DLD1 (cell line): ENCODE results near the gene ITGB2.

ENCODE experiments used
- in situ Hi-C: cut with HindIII; loops from 2 replicates; pipeline ENCODE4 v1.10.0; 2017; ENCODE audit warnings: low sequenced_read_pairs

Gene ITGB2

DNA sequence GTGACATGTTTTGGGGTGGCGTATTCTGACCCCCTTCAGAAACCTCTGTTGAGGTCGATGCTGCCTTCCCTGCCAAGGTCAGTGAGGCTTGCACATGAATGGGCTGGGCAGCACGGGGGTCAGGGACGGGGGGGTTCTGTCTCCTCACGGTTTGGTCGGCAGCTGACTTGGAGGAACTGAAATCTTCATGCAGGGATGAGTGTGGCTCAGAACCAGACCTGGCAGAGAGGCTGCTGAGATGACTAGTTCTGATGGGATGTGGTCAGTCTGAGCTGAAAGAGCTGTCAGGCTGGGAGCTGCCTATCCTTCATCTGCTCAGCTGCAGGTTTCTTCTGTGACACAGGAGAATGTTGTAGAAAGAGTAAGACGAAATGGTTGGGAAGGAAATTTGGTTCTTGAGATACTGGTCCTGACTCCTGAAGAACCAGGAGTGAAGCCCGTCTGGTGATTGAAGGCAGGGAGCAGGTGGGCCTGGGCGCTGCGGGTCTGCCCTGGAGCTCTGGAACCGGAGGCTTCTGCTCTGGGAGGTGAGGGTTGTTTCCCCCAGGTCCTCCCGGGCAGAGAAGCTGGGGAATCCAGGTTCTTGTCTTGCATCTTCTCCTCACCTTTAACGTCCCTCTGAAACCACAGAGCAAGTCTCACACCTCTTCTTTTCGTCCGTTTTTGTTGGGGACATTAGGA lies 22.4 kb upstream of the ITGB2 start:
- in situ Hi-C loops: loop anchor here (10.0 kb wide), 1 partner anchor 182 kb away; no protein-coding TSS in a partner anchor

GRCh38 chr21:44942566-44942965 lies 21.9 kb upstream of the ITGB2 start:
- in situ Hi-C loops: loop anchor here (10.0 kb wide), 1 partner anchor 182 kb away; no protein-coding TSS in a partner anchor

DNA sequence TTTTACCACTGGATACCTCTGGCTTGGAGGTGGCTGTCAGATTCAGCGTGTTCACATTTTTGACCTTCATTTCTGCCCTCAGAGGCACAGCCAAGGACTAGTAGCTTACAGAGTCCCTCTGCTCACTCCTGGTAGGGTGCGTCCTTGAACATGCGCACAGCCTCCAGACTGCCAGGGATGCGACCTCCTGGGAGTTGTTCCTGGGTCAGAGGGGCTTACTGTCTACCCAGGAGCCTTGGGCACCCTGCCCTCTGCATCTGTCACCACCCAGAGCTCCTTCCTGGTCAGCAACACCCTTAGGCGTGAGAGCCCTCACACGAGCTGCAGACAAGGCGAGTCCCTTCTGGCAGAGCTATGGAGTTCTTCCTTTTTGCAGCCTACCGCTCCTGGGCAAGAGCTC lies 20.9 kb upstream of the ITGB2 start:
- in situ Hi-C loops: loop anchor here (10.0 kb wide), 1 partner anchor 183 kb away; no protein-coding TSS in a partner anchor

- in situ Hi-C loops: loop anchor here (10.0 kb wide), 1 partner anchor 185 kb away; no protein-coding TSS in a partner anchor
Measured at GRCh38 chr21:44940116-44940631, 19.5 kb upstream of the ITGB2 start.

GRCh38 chr21:44939532-44940115 lies 18.9 kb upstream of the ITGB2 start, which contains the start of gene SLX9:
Gene SLX9 (plus strand): TSS chr21:44940029. CDS start chr21:44940058, 29 bp downstream.
- in situ Hi-C loops: loop anchor here (10.0 kb wide), 1 partner anchor 185 kb away; no protein-coding TSS in a partner anchor

- in situ Hi-C loops: no loop called here
Measured at GRCh38 chr21:44938772-44939531, 18.3 kb upstream of the ITGB2 start.

- in situ Hi-C loops: no loop called here
Measured at GRCh38 chr21:44935533-44935927, 14.8 kb upstream of the ITGB2 start.

DNA sequence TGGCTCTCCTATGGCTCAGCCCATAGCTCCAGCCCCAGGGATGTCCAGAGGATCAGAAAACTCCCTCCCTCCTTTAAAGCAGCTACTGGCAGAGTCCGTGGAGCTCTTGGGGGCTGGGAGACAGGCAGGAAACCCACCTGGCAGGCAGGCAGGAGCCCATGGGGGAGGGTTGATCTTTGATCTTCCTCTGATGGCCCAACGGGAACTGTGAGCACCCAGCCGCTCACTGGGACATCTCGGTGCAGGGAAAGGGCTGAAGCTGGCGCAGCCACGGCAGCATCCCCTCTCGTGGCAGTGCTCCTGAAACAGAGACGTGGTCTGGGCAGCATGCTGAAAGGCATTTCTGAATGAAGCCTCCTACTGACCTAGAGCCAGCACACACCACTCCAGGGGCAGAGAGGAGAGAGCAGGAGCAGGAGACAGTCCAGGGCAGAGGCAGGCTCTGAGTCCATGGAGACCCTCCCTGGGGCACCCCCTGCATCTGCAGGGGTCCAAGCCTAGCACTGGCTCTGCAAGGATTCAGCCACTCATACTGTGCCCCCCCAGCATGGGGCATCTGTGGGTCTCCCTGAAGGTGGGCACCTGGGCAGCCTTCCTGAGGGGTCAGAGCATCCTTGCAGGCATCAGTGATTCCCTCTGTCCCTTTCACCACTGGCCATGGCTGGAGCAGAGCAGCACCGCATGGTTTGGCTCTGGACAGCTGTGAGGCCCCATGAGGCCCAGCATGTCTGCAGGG lies 14.3 kb upstream of the ITGB2 start:
- in situ Hi-C loops: no loop called here

DNA sequence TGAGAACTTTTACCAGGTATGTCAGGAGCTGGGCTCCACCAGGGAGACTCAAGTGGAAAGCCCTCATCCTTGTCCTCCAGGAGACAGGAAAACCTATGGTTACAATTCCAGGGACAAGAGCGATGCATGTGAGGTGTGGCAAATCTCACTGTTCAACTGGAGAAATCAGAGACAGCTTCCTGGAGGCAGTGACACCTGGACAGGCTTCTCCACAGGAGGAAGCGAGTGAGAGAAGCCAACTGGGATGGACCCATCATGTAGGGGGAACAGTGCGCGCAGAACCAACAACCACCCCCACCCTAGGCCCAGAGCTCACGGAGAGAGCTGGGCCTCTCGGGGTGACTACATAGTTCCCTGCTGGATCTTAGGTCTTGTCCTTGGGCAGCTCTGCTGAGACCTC lies 13.6 kb upstream of the ITGB2 start:
- in situ Hi-C loops: no loop called here

- in situ Hi-C loops: no loop called here
Measured at GRCh38 chr21:44933918-44934260, 13.2 kb upstream of the ITGB2 start.

- in situ Hi-C loops: no loop called here
Measured at GRCh38 chr21:44933199-44933917, 12.7 kb upstream of the ITGB2 start.

DNA sequence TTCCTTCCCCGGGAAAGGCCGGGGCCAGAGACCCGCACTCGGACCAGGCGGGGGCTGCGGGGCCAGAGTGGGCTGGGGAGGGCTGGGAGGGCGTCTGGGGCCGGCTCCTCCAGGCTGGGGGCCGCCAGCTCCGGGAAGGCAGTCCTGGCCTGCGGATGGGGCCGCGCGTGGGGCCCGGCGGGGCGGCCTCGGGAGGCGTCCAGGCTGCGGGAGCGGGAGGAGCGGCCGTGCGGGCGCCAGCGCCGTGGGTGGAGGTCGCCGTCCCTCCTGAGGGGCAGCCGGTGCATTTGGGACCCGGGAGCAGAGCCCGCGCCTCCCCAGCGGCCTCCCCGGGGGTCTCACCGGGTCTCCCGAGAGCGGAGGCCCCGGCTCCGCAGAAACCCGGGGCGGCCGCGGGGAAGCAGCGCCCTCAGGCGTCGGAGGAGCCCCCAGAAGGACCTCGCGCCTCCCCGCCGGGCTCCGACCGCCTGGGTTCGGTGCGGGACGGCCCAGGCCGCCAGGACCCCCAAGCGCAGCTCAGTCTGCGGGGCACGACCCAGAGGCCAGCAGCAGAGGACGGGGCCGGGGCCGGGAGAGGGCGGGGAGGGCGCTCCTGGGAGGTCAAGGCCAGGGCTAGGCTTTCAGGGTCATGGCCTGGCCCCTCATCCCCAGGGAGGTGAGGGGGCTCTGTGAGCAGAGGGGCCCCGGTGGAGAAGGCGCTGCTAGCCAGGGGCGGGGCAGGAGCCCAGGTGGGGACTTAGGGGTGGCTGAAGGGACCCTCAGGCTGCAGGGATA lies 11.9 kb upstream of the ITGB2 start:
- in situ Hi-C loops: no loop called here

DNA sequence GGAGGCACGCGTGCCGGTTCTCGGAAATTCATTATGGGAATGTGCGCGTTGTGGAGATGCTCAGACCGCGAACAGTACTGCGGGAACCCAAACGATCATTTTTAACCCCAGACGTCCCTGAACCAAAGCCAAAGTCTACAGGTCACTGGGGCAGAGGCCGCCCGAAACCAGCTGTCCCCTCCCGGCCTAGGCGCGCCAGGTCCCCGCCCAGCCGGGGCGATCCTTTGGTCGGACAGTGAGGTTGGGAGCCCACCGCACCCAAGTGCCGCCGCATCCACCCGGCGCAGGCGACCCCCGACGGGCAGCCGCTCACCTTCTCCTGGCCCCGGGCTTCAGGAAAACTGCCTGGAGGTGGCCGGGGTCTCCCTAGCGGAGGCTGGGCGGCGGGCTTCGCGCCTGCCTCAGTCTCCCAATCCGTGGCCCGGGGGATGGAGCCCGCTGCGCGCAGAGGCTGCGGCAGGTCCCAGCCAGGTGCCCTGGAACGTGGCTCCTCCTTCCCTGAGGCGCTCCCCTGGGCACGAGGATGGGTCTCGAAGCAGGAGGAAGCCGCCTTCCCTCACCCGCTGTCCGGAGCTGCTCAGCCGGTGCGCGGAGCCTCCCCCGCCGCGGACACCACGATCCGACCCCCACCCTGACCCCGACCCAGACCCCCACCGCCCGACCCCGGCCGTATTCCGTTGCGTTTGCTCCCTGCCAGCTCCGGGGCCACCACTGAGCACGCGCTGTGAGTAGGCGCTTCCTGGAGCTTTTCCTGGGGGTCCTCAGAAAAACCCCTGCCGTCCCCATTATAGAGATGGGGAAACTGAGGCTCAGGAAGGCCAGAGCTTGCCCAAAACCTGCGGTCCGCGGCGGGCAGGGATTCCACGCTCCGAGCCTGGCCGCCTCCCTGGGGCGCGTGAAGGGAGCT lies 11.1 kb upstream of the ITGB2 start:
- in situ Hi-C loops: no loop called here

DNA sequence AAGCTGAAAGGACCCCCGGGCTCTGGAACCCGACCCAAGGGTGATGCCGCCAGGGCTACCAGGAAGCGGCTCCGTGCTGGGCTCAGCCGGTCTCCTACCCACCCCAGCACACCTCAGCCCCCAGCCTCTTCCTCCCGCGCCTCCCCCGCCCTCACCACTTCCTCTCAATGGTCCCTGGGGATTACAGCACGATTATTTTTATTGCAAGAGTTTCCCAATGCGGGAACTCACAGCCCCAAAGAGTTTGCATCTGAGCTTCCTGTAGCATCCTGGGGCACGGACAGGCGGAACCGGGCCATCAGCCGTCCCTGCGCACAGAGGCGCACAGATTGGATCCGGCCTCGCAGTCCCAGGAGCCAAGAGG lies 10.4 kb upstream of the ITGB2 start:
- in situ Hi-C loops: no loop called here

GRCh38 chr21:44930543-44930981 lies 9.9 kb upstream of the ITGB2 start:
- in situ Hi-C loops: no loop called here

DNA sequence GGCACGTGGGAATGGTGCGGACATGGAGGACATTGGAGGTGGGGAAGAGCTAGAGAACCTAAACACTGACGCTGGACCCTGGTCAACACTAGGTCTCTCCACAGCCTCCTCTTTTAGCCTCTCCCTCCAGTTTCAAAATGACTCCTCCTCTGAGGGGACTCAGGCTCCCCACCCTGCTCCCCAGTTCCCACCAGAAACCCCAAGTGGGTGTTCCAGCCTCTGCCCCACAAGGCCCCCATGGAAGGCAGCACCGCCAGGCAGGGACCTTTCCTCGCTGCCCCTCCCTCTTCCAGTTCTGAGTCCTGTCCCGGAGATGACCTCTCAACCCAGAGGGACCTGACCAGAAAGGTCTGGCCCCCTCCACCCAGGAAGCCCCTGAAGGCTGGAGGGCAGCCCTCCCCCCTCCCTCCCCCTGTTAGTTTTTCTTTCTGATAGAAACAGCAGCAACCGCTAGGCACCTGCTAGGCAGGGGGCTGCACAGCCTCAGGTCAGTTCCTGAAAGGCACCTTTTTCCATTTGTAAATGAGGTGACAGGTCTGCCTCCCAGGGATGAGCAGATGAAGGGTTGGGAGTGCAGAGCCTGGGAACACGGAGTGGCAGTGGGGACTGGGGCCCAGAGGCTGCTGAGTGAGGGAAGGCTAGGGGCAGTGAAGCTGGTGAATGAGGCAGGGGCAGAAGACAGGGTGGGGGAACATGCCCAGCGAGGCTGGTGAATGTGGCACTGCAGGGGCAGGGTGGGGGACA lies 9.3 kb upstream of the ITGB2 start:
- in situ Hi-C loops: no loop called here

- in situ Hi-C loops: no loop called here
Measured at GRCh38 chr21:44929242-44929798, 8.6 kb upstream of the ITGB2 start.
